ENCODE measurements around the gene PRKCE. TPM values are rescaled to one million over a fixed set of nuclear protein-coding genes. Genes with fewer than 3 reads are reported as not detected.

PRKCE gene
- total RNA-seq, 2 experiments from 2014 or later: 24.9 to 26.2 TPM

DNA sequence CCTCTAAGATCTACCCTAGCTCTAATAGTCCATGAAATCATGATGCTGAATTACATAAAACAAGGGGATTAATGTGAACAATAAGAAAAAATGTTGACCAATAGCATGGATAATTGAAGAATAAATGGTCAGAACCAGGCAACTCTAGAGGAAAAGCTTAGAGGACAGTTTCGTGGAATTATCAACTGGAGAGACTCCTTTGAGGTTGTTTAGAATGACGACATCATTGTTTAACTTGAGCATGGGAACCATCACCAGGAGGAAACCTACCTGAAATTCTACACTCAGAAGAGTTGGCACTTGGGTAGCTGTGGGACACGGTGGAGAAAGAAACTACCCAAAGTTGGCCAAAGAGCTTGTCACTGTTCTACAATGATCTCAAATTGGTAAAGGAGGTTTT, 466.5 kb downstream of the PRKCE start:
- no peaks in the 10 kb centered on the region for H3K27me3 Mint-ChIP-seq
- no peaks in the 10 kb centered on the region for H3K27me3 ChIP-seq (ENCODE audit: control insufficient read depth in 1 of 2, insufficient read depth in 2 of 2, low read length in 2 of 2)
- no peak overlapping the region for H3K27ac Mint-ChIP-seq
- ChIA-PET CTCF (no interaction called here), POLR2A (interaction anchor here (0.6 kb wide), 1 partner anchor 334 kb away, joined by 4 read pairs; no protein-coding TSS in a partner anchor)
- ATAC-seq (ENCODE audit: poor library complexity): no peak
- peaks cover 10% of the 10 kb centered on the region for H3K4me1 Mint-ChIP-seq (ENCODE audit: low read depth)
- no peaks in the 10 kb centered on the region for H3K36me3 Mint-ChIP-seq (ENCODE audit: low read depth)
- H3K4me1 ChIP-seq (ENCODE audit: insufficient read depth, low read length): no peaks in the 10 kb centered on the region
- intact Hi-C loops (cut with DNase I, micrococcal nuclease): no loop called here
- H3K9me3 Mint-ChIP-seq: no peaks in the 10 kb centered on the region
- H3K4me3 ChIP-seq (ENCODE audit: low read length): no peak overlapping the region
- H3K27ac ChIP-seq (ENCODE audit: low read depth in 1 of 2, low read length in 2 of 2): no peak overlapping the region
- H3K9me3 ChIP-seq (ENCODE audit: control insufficient read depth in 1 of 2, insufficient read depth in 1 of 2, low read length in 2 of 2): no peaks in the 10 kb centered on the region
- no peak for DNase-seq
- TF ChIP-seq, protein P1, sequence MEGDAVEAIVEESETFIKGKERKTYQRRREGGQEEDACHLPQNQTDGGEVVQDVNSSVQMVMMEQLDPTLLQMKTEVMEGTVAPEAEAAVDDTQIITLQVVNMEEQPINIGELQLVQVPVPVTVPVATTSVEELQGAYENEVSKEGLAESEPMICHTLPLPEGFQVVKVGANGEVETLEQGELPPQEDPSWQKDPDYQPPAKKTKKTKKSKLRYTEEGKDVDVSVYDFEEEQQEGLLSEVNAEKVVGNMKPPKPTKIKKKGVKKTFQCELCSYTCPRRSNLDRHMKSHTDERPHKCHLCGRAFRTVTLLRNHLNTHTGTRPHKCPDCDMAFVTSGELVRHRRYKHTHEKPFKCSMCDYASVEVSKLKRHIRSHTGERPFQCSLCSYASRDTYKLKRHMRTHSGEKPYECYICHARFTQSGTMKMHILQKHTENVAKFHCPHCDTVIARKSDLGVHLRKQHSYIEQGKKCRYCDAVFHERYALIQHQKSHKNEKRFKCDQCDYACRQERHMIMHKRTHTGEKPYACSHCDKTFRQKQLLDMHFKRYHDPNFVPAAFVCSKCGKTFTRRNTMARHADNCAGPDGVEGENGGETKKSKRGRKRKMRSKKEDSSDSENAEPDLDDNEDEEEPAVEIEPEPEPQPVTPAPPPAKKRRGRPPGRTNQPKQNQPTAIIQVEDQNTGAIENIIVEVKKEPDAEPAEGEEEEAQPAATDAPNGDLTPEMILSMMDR (IDR thresholded peaks at IDR 0.05): no peak
- H3K36me3 ChIP-seq (ENCODE audit: insufficient read depth, low read length): no peaks in the 10 kb centered on the region
- H3K4me3 Mint-ChIP-seq: no peak overlapping the region

DNA sequence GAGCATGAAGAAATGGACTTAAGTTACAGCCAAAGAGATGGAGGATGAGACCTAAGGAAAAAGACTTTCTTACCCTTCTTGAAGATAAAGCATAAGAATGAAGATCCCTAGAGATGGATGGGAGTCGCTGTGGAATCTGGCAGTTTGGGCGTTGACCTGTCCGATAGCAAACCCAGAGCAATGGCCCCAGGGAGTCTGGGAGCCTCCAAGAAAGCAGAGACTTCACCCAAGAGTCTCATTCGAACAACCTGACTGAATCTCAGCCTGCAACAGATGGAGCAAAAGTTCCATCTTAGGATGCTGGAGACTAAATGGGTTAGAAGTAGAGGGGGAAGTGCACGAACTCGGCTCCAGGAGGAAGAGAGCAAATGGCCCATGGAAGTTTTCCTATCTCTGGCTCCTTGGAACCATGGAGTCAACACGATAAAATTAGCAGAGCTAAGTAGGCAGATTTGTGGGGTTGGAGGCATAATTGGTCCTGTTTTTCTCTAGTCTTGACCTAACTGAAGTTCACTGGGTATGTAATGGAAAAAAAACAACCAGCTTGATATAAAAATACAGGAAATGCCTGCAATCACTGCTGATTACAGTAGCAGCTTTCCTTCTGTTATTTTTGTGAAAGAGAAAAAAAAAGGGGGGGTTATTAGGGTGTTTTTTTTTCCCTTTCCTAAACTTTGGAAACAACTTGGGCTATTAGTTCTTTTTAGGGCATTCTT, 467.3 kb downstream of the PRKCE start:
- intact Hi-C loops (cut with DNase I, micrococcal nuclease): no loop called here
- H3K4me1 Mint-ChIP-seq (ENCODE audit: low read depth): peaks cover 12% of the 10 kb centered on the region
- DNase-seq (no peak), ATAC-seq (ENCODE audit: poor library complexity) (no peak)
- Histone ChIP-seq H3K4me1 (ENCODE audit: insufficient read depth, low read length) (no peaks in the 10 kb centered on the region), H3K36me3 (ENCODE audit: insufficient read depth, low read length) (no peaks in the 10 kb centered on the region), H3K27ac (ENCODE audit: low read depth in 1 of 2, low read length in 2 of 2) (no peak overlapping the region), H3K9me3 (ENCODE audit: control insufficient read depth in 1 of 2, insufficient read depth in 1 of 2, low read length in 2 of 2) (no peaks in the 10 kb centered on the region), H3K27me3 (ENCODE audit: control insufficient read depth in 1 of 2, insufficient read depth in 2 of 2, low read length in 2 of 2) (no peaks in the 10 kb centered on the region), H3K4me3 (ENCODE audit: low read length) (no peak overlapping the region)
- ChIA-PET POLR2A (no interaction called here), CTCF (no interaction called here)
- no peak overlapping the region for H3K27ac Mint-ChIP-seq
- H3K4me3 Mint-ChIP-seq: no peak overlapping the region
- no peaks in the 10 kb centered on the region for H3K9me3 Mint-ChIP-seq
- H3K36me3 Mint-ChIP-seq (ENCODE audit: low read depth): no peaks in the 10 kb centered on the region
- no peaks in the 10 kb centered on the region for H3K27me3 Mint-ChIP-seq
- TF ChIP-seq, protein P1 (IDR thresholded peaks at IDR 0.05): no peak

DNA sequence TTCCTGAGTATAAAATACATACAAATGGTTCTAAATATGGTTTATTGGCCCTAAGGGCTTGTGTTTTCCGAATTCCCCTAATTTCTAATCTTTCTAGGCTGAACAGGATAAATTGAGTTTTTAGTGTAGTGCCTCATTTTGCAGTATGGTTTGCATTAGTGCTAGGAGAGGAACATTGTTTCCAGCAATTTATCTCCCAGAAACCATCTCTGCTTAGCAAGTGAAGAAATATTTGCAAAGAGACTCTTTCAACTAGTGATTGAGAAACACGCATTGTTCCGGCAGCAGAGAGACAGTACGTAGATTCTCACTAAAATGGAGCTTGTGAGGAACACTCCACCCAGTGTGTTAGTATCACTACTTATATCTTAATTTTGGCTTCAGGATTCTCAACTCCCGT, 468.0 kb downstream of the PRKCE start:
- no peaks in the 10 kb centered on the region for H3K9me3 Mint-ChIP-seq
- ATAC-seq (ENCODE audit: poor library complexity): no peak
- no peaks in the 10 kb centered on the region for H3K27me3 Mint-ChIP-seq
- ChIA-PET CTCF (no interaction called here), POLR2A (no interaction called here)
- TF ChIP-seq, protein P1 (IDR thresholded peaks at IDR 0.05): no peak
- no peak overlapping the region for H3K4me3 Mint-ChIP-seq
- Histone ChIP-seq H3K36me3 (ENCODE audit: insufficient read depth, low read length) (no peaks in the 10 kb centered on the region), H3K27me3 (ENCODE audit: control insufficient read depth in 1 of 2, insufficient read depth in 2 of 2, low read length in 2 of 2) (no peaks in the 10 kb centered on the region), H3K4me3 (ENCODE audit: low read length) (no peak overlapping the region), H3K4me1 (ENCODE audit: insufficient read depth, low read length) (no peaks in the 10 kb centered on the region), H3K9me3 (ENCODE audit: control insufficient read depth in 1 of 2, insufficient read depth in 1 of 2, low read length in 2 of 2) (no peaks in the 10 kb centered on the region), H3K27ac (ENCODE audit: low read depth in 1 of 2, low read length in 2 of 2) (no peak overlapping the region)
- DNase-seq: no peak
- H3K27ac Mint-ChIP-seq: no peak overlapping the region
- peaks cover 12% of the 10 kb centered on the region for H3K4me1 Mint-ChIP-seq (ENCODE audit: low read depth)
- intact Hi-C loops (cut with DNase I, micrococcal nuclease): no loop called here
- H3K36me3 Mint-ChIP-seq (ENCODE audit: low read depth): no peaks in the 10 kb centered on the region
